ENCODE results near the gene FAM107B.

The FAM107B gene

GRCh38 chr10:14678637-14679036 is 96.1 kb downstream of the FAM107B start:
- TF ChIP-seq CTCF (IDR thresholded peaks at IDR 0.05), result no peak
- no peak for DNase-seq
- intact Hi-C loops (cut with DNase I; ENCODE audit: low total_unique reads), result no loop called here
- Histone ChIP-seq H3K9me3 (no peaks in the 10 kb centered on the region), H3K27me3 (no peaks in the 10 kb centered on the region), H3K4me1 (no peaks in the 10 kb centered on the region), H3K27ac (no peak overlapping the region), H3K36me3 (no peaks in the 10 kb centered on the region), H3K4me3 (no peak overlapping the region)

- intact Hi-C loops (cut with DNase I; ENCODE audit: low total_unique reads), result no loop called here
- no peak overlapping the region for H3K4me3 ChIP-seq
- H3K27me3 ChIP-seq, result no peaks in the 10 kb centered on the region
- H3K4me1 ChIP-seq, result no peaks in the 10 kb centered on the region
- H3K36me3 ChIP-seq, result no peaks in the 10 kb centered on the region
- H3K27ac ChIP-seq, result no peak overlapping the region
- H3K9me3 ChIP-seq, result no peaks in the 10 kb centered on the region
- no peak for DNase-seq
- TF ChIP-seq CTCF (IDR thresholded peaks at IDR 0.05), result no peak
Measured at GRCh38 chr10:14676732-14677131, 98.0 kb downstream of the FAM107B start.

- Histone ChIP-seq H3K27ac (no peak overlapping the region), H3K36me3 (no peaks in the 10 kb centered on the region), H3K9me3 (no peaks in the 10 kb centered on the region), H3K27me3 (no peaks in the 10 kb centered on the region), H3K4me3 (no peak overlapping the region), H3K4me1 (peaks cover 0 to 12% (median 0%) of the 10 kb centered on the region in 4 donors)
- DNase-seq, result no peak
- TF ChIP-seq CTCF (IDR thresholded peaks at IDR 0.05), result no peak
- intact Hi-C loops (cut with DNase I; ENCODE audit: low total_unique reads), result no loop called here
Measured at GRCh38 chr10:14674376-14675050, 100.2 kb downstream of the FAM107B start.

- intact Hi-C loops (cut with DNase I; ENCODE audit: low total_unique reads), result no loop called here
- DNase-seq, result no peak
- Histone ChIP-seq H3K4me1 (peaks cover 0 to 12% (median 0%) of the 10 kb centered on the region in 4 donors), H3K27me3 (no peaks in the 10 kb centered on the region), H3K4me3 (no peak overlapping the region), H3K9me3 (no peaks in the 10 kb centered on the region), H3K27ac (no peak overlapping the region), H3K36me3 (no peaks in the 10 kb centered on the region)
- TF ChIP-seq CTCF (IDR thresholded peaks at IDR 0.05), result no peak
Measured at GRCh38 chr10:14673189-14673861, 101.4 kb downstream of the FAM107B start.

GRCh38 chr10:14671386-14671831 is 103.3 kb downstream of the FAM107B start:
- no peaks in the 10 kb centered on the region for H3K36me3 ChIP-seq
- intact Hi-C loops (cut with DNase I; ENCODE audit: low total_unique reads), result no loop called here
- no peaks in the 10 kb centered on the region for H3K9me3 ChIP-seq
- no peak overlapping the region for H3K4me3 ChIP-seq
- peaks cover 0 to 12% (median 0%) of the 10 kb centered on the region in 4 donors for H3K4me1 ChIP-seq
- H3K27me3 ChIP-seq, result no peaks in the 10 kb centered on the region
- no peak overlapping the region for H3K27ac ChIP-seq
- TF ChIP-seq CTCF (IDR thresholded peaks at IDR 0.05), result no peak
- no peak for DNase-seq

Measured in tibial artery (tissue), 4 donors.